ENCODE data around the gene NOL6. TPM values are rescaled to one million over a fixed set of nuclear protein-coding genes. Genes with fewer than 3 reads are reported as not detected.

Gene NOL6
- total RNA-seq, 1 experiment from 2014 or later, result 39.3 TPM

- H3K36me3 Mint-ChIP-seq (ENCODE audit: insufficient read depth, unreplicated experiment), result no peaks in the 10 kb centered on the region
- no peak for DNase-seq
- CTCF ChIA-PET, result interaction anchor here (0.7 to 1.0 kb wide), 3 partner anchors 15 to 22 kb away, joined by 3 to 4 read pairs (median 3); no protein-coding TSS in a partner anchor
- BruUV-seq (replicated peaks), result no TSS peak
- no peak overlapping the region for H3K4me3 Mint-ChIP-seq (ENCODE audit: low read depth, unreplicated experiment)
- no peak overlapping the region for H3K27ac Mint-ChIP-seq (ENCODE audit: unreplicated experiment)
- intact Hi-C loops (cut with micrococcal nuclease; ENCODE audit: unreplicated experiment), result no loop called here
- peaks cover 7% of the 10 kb centered on the region for H3K4me1 Mint-ChIP-seq (ENCODE audit: low read depth, unreplicated experiment)
- no peaks in the 10 kb centered on the region for H3K27me3 Mint-ChIP-seq (ENCODE audit: unreplicated experiment)
- no peak for TF ChIP-seq CTCF (IDR thresholded peaks at IDR 0.05; ENCODE audit: unreplicated experiment)
- H3K9me3 Mint-ChIP-seq (ENCODE audit: low read depth, unreplicated experiment), result no peaks in the 10 kb centered on the region
Observed at GRCh38 chr9:33437898-33438297, 35.8 kb downstream of the NOL6 start.

- DNase-seq, result no peak
- no peak for TF ChIP-seq CTCF (IDR thresholded peaks at IDR 0.05; ENCODE audit: unreplicated experiment)
- Mint-ChIP-seq H3K9me3 (ENCODE audit: low read depth, unreplicated experiment) (no peaks in the 10 kb centered on the region), H3K27me3 (ENCODE audit: unreplicated experiment) (no peaks in the 10 kb centered on the region), H3K27ac (ENCODE audit: unreplicated experiment) (no peak overlapping the region), H3K4me3 (ENCODE audit: low read depth, unreplicated experiment) (no peak overlapping the region), H3K4me1 (ENCODE audit: low read depth, unreplicated experiment) (peaks cover 7% of the 10 kb centered on the region), H3K36me3 (ENCODE audit: insufficient read depth, unreplicated experiment) (no peaks in the 10 kb centered on the region)
- no TSS peak for BruUV-seq (replicated peaks)
- intact Hi-C loops (cut with micrococcal nuclease; ENCODE audit: unreplicated experiment), result no loop called here
- CTCF ChIA-PET, result interaction anchor here (0.6 to 1.0 kb wide), 3 partner anchors 16 to 904 kb away, joined by 3 to 6 read pairs (median 3); no protein-coding TSS in a partner anchor
Observed at GRCh38 chr9:33437205-33437604, 36.5 kb downstream of the NOL6 start.

- no peak overlapping the region for H3K27ac Mint-ChIP-seq (ENCODE audit: unreplicated experiment)
- peaks cover 11% of the 10 kb centered on the region for H3K4me1 Mint-ChIP-seq (ENCODE audit: low read depth, unreplicated experiment)
- no peak for TF ChIP-seq CTCF (IDR thresholded peaks at IDR 0.05; ENCODE audit: unreplicated experiment)
- no peak for DNase-seq
- no peaks in the 10 kb centered on the region for H3K27me3 Mint-ChIP-seq (ENCODE audit: unreplicated experiment)
- intact Hi-C loops (cut with micrococcal nuclease; ENCODE audit: unreplicated experiment), result no loop called here
- CTCF ChIA-PET, result no interaction called here
- no peak overlapping the region for H3K4me3 Mint-ChIP-seq (ENCODE audit: low read depth, unreplicated experiment)
- no peaks in the 10 kb centered on the region for H3K36me3 Mint-ChIP-seq (ENCODE audit: insufficient read depth, unreplicated experiment)
- H3K9me3 Mint-ChIP-seq (ENCODE audit: low read depth, unreplicated experiment), result no peaks in the 10 kb centered on the region
- no TSS peak for BruUV-seq (replicated peaks)
Observed at GRCh38 chr9:33436445-33436844, 37.3 kb downstream of the NOL6 start.

- Mint-ChIP-seq H3K36me3 (ENCODE audit: insufficient read depth, unreplicated experiment) (no peaks in the 10 kb centered on the region), H3K4me3 (ENCODE audit: low read depth, unreplicated experiment) (no peak overlapping the region), H3K27ac (ENCODE audit: unreplicated experiment) (no peak overlapping the region), H3K9me3 (ENCODE audit: low read depth, unreplicated experiment) (no peaks in the 10 kb centered on the region), H3K27me3 (ENCODE audit: unreplicated experiment) (no peaks in the 10 kb centered on the region), H3K4me1 (ENCODE audit: low read depth, unreplicated experiment) (peaks cover 15% of the 10 kb centered on the region)
- CTCF ChIA-PET, result no interaction called here
- DNase-seq, result no peak
- intact Hi-C loops (cut with micrococcal nuclease; ENCODE audit: unreplicated experiment), result no loop called here
- BruUV-seq (replicated peaks), result no TSS peak
- no peak for TF ChIP-seq CTCF (IDR thresholded peaks at IDR 0.05; ENCODE audit: unreplicated experiment)
Observed at GRCh38 chr9:33435821-33436277, 37.9 kb downstream of the NOL6 start.
